ENCODE results near the gene RPF1.

DNA sequence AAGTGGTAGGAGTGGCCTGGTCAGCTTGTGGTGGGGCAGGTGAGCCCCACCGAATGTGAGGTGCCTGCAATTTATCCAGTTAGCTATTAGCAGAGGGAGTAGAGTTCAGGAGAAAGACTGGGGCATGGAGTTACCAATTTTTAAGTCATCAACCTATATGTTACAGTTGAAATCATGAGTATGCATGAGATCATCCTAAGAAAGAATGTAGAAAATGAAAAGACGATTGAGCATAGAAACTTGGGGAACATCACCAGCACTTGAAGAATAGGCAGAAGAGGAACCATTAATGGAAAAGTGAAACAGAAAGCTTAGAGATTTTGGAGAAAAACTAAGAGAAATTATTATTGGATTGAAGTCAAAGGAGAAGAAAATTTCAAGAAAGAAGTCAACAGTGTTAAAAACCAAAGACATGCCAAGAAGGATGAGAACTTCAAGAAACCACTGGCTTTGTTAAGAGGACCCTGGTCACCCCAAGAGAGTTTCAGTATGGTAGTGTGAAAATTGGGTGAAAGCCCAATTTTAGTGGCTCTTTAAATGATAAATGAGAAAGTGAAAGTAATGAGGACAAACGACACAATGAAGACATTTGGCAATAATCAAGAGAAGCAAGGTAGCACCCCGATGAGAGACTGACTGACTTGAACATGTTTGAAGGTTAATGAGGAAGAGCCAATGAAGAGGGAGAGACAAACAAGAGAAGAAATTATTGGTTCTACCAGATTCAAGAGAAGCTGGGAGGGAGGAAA lies 44.1 kb upstream of the RPF1 start:
- TF ChIP-seq, protein P1, sequence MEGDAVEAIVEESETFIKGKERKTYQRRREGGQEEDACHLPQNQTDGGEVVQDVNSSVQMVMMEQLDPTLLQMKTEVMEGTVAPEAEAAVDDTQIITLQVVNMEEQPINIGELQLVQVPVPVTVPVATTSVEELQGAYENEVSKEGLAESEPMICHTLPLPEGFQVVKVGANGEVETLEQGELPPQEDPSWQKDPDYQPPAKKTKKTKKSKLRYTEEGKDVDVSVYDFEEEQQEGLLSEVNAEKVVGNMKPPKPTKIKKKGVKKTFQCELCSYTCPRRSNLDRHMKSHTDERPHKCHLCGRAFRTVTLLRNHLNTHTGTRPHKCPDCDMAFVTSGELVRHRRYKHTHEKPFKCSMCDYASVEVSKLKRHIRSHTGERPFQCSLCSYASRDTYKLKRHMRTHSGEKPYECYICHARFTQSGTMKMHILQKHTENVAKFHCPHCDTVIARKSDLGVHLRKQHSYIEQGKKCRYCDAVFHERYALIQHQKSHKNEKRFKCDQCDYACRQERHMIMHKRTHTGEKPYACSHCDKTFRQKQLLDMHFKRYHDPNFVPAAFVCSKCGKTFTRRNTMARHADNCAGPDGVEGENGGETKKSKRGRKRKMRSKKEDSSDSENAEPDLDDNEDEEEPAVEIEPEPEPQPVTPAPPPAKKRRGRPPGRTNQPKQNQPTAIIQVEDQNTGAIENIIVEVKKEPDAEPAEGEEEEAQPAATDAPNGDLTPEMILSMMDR (IDR thresholded peaks at IDR 0.05), result no peak
- TF ChIP-seq EP300 (IDR thresholded peaks at IDR 0.05) (no peak), POLR2A (IDR thresholded peaks at IDR 0.05) (no peak), POLR2AphosphoS5 (IDR thresholded peaks at IDR 0.05) (no peak)

All from gastroesophageal sphincter (tissue), 3 donors.